Glomerular visceral epithelial cell (primary cell): Measurements from ENCODE around the gene DEUP1.

Experiments
- DNase-seq: peaks from one replicate; pipeline ENCODE4 v3.0.0-alpha.2; 2016; ENCODE audit errors: extremely low spot score

Gene DEUP1

DNA sequence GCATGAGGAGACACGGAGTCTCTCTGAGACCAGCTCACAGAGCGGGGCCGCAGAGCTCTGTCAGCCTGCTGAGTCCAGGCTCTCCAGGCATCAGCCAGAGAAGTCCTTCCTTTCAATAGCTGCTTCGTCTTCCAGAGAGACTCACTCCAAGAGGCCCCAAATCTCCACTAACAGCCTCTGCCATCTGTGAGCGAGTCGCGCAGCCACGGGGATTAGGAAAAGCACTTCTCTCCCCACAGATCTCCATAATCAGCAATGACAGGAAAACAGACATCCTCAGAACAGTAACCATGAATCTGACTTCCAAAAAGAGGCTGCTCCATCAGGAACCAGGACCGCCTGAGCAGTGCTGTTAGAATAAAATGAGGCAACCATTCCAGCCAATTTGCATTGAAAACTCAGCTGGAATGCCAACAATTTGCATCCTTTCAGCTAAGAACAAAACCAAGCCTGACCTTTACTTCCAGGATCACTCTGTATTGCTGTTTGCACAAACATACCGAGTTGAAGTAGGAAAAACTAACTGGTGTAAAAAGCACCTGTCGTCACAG, 147.2 kb downstream of the DEUP1 start:
- no peak for DNase-seq

- DNase-seq, result no peak
Measured at GRCh38 chr11:93478841-93479240, 148.3 kb downstream of the DEUP1 start.

DNA sequence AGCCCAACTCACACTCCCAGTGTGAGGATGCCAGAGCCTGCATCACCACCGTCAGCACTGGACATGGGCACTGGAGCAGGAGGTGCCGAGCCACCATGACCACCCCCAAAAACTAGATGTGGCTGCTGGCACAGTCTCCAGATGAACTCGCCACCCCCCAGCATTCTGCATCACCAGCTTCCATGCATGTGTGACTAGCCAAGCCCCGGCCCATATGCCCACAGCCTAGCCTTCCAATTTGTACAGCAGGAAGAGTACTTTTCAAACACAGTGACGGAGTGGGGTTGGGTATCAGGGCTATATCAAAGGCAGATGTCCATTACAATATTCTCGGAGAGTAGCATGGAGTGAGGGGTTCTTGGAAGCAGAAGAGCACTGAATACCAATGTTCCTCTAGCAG, 149.7 kb downstream of the DEUP1 start:
- DNase-seq, result no peak

DNA sequence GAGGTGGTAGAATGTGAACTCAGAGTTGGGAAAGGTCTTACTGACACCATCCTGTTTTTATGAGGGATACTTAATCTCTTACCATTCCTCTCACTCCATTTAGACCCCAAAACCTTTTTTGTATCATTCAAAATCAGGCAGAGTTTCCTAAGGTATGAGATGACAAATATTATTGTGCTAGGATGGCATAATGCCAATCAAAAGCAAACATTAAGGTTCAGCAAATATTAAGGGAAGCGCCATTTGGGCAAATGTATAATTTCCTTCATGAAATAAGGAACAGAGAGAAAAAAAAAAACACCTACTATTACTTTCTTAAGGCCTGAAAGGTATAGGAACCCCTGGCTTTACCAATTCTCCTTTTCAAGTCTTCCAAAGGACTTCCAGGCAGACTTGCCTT, 150.2 kb downstream of the DEUP1 start:
- no peak for DNase-seq

- no peak for DNase-seq
Measured at GRCh38 chr11:93481279-93481678, 150.7 kb downstream of the DEUP1 start.

DNA sequence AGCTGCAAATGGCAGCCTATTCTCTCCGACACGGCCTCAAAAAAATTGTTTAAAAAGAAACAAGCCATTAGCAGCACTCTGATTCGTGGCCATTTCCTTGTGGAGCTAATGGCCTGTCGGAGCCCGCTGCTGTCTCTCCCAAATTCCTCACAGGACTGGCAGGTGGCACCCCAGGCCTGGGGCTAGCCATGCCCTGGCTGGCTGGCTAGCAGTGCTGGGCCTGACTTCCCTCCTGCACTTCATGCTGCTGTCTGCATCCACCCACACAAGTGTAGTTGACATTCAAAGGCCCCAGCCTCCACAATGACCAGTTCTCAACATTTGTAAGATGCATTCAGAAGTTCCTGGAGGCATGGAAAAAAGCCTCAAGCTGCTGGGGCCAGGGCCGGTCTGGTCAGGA, 151.2 kb downstream of the DEUP1 start:
- DNase-seq, result no peak

DNA sequence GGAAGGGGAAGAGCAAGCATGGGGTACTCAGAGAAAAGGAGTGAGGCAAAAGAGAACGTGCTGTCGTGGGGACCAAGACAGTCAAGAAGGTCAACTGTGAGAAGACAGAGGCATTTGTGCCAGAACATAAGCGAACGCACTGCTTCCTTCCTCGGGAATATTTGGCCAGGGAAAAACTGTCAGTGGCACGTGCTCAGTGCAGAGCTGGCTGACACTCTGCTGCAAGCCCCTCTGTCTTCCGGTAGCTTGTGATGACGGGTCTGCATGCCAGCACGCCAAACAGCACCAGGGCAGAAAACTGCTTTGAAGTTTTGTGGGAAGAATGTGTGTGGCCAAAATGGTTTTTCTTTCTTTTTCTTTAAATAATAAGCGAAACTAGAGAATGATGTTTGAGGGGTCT, 152.0 kb downstream of the DEUP1 start:
- no peak for DNase-seq

GRCh38 chr11:93484716-93485115, 154.2 kb downstream of the DEUP1 start:
- DNase-seq, result no peak

DNA sequence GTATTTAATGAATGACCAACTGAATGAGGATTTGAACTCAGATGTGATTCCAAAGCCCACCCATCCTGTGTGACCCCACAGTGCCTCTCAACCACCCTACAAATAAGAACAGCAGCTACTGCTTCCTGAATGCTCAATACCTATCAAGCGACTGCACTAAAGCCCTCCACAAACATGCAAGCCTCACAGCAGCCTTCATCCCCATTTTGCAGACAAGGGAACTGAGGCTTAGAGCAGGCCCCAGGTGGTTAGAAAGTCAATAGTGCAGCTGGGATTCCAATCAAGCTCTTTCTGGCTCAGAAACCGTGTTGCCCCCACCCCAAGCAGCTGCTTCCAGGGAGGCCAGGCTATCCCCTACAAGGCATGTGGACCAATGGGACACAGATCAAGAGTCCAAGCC, 155.4 kb downstream of the DEUP1 start:
- DNase-seq, result no peak

DNA sequence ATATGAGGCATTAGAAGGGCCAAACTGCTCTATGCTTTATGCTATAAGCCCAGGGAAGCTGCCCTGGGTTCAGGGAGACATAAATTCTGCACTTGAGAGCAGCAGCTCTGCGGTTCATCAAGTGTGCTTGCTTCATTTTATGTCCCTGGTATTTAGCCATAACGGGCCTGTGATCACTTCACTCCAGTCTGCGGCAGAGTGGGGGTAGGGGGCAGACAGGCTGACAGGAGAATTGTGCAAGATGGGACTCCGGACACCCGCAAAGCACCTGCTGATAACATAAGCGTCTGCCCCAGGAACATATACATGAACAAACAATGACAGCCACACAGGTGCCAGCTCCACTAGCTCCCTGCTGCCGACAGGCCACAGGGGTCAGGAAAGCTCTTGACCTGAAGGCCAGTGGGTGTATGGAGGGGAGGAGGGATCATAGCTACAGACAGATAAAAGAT, 156.5 kb downstream of the DEUP1 start:
- DNase-seq, result no peak
